ENCODE results near the gene DSC1. TPM values are rescaled to one million over a fixed set of nuclear protein-coding genes. Genes with fewer than 3 reads are reported as not detected.

Gene DSC1
- total and polyA plus RNA-seq, 2 experiments from 2014 or later: not detected

DNA sequence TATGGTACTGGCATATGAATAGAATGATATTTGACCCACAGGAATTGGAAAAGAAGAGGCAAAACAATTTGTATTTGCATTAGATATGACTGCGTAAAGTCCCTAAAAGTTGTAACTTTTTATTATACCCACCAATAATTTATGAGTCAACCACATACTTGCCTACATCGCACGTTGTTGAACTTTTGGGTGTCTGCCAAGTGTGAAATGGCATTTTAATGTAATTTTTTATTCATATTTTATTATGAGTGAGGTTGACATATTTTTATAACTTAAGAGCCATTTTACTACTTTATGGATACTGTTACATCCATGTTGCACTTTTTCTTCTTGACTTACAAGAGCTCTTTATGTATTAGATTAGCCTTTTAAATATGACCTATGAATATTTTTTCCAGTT, 65.0 kb downstream of the DSC1 start:
- Histone ChIP-seq H3K79me2 (replicated peaks; ENCODE audit: insufficient read depth) (peaks cover 62% of the 10 kb centered on the region), H3K4me1 (ENCODE audit: insufficient read depth) (peaks cover 8% of the 10 kb centered on the region), H3K4me2 (no peak overlapping the region), H2AFZ (no peak overlapping the region), H3F3A (replicated peaks; ENCODE audit: low read depth) (no peaks in the 10 kb centered on the region), H4K20me1 (replicated peaks; ENCODE audit: insufficient read depth) (no peaks in the 10 kb centered on the region), H3K27me3 (ENCODE audit: insufficient read depth) (peaks cover 6% of the 10 kb centered on the region; the same call in 1 of the 2 replicates), H3K27ac (ENCODE audit: low read depth) (no peak overlapping the region), H3K9me2 (ENCODE audit: insufficient read depth) (no peaks in the 10 kb centered on the region), H3K36me3 (ENCODE audit: insufficient read depth) (0 out of 2 replicates have a peak, but pooled peaks cover 2% of the 10 kb centered on the region), H3K4me3 (no peak overlapping the region)
- DNase-seq (ENCODE audit: low spot score): no peak
- no peak overlapping the region for H3K27ac Mint-ChIP-seq
- no peak overlapping the region for H3K4me3 Mint-ChIP-seq
- no peak for TF ChIP-seq NANOG (IDR thresholded peaks at IDR 0.05; ENCODE audit: borderline replicate concordance)
- TF ChIP-seq, protein P1, sequence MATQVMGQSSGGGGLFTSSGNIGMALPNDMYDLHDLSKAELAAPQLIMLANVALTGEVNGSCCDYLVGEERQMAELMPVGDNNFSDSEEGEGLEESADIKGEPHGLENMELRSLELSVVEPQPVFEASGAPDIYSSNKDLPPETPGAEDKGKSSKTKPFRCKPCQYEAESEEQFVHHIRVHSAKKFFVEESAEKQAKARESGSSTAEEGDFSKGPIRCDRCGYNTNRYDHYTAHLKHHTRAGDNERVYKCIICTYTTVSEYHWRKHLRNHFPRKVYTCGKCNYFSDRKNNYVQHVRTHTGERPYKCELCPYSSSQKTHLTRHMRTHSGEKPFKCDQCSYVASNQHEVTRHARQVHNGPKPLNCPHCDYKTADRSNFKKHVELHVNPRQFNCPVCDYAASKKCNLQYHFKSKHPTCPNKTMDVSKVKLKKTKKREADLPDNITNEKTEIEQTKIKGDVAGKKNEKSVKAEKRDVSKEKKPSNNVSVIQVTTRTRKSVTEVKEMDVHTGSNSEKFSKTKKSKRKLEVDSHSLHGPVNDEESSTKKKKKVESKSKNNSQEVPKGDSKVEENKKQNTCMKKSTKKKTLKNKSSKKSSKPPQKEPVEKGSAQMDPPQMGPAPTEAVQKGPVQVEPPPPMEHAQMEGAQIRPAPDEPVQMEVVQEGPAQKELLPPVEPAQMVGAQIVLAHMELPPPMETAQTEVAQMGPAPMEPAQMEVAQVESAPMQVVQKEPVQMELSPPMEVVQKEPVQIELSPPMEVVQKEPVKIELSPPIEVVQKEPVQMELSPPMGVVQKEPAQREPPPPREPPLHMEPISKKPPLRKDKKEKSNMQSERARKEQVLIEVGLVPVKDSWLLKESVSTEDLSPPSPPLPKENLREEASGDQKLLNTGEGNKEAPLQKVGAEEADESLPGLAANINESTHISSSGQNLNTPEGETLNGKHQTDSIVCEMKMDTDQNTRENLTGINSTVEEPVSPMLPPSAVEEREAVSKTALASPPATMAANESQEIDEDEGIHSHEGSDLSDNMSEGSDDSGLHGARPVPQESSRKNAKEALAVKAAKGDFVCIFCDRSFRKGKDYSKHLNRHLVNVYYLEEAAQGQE (IDR thresholded peaks at IDR 0.05; ENCODE audit: unreplicated experiment): no peak
- TF ChIP-seq, protein P2, sequence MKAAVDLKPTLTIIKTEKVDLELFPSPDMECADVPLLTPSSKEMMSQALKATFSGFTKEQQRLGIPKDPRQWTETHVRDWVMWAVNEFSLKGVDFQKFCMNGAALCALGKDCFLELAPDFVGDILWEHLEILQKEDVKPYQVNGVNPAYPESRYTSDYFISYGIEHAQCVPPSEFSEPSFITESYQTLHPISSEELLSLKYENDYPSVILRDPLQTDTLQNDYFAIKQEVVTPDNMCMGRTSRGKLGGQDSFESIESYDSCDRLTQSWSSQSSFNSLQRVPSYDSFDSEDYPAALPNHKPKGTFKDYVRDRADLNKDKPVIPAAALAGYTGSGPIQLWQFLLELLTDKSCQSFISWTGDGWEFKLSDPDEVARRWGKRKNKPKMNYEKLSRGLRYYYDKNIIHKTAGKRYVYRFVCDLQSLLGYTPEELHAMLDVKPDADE (IDR thresholded peaks at IDR 0.05): no peak
- no peak for TF ChIP-seq EZH2phosphoT487 (IDR thresholded peaks at IDR 0.05; ENCODE audit: unreplicated experiment)
- TF ChIP-seq, protein P3, sequence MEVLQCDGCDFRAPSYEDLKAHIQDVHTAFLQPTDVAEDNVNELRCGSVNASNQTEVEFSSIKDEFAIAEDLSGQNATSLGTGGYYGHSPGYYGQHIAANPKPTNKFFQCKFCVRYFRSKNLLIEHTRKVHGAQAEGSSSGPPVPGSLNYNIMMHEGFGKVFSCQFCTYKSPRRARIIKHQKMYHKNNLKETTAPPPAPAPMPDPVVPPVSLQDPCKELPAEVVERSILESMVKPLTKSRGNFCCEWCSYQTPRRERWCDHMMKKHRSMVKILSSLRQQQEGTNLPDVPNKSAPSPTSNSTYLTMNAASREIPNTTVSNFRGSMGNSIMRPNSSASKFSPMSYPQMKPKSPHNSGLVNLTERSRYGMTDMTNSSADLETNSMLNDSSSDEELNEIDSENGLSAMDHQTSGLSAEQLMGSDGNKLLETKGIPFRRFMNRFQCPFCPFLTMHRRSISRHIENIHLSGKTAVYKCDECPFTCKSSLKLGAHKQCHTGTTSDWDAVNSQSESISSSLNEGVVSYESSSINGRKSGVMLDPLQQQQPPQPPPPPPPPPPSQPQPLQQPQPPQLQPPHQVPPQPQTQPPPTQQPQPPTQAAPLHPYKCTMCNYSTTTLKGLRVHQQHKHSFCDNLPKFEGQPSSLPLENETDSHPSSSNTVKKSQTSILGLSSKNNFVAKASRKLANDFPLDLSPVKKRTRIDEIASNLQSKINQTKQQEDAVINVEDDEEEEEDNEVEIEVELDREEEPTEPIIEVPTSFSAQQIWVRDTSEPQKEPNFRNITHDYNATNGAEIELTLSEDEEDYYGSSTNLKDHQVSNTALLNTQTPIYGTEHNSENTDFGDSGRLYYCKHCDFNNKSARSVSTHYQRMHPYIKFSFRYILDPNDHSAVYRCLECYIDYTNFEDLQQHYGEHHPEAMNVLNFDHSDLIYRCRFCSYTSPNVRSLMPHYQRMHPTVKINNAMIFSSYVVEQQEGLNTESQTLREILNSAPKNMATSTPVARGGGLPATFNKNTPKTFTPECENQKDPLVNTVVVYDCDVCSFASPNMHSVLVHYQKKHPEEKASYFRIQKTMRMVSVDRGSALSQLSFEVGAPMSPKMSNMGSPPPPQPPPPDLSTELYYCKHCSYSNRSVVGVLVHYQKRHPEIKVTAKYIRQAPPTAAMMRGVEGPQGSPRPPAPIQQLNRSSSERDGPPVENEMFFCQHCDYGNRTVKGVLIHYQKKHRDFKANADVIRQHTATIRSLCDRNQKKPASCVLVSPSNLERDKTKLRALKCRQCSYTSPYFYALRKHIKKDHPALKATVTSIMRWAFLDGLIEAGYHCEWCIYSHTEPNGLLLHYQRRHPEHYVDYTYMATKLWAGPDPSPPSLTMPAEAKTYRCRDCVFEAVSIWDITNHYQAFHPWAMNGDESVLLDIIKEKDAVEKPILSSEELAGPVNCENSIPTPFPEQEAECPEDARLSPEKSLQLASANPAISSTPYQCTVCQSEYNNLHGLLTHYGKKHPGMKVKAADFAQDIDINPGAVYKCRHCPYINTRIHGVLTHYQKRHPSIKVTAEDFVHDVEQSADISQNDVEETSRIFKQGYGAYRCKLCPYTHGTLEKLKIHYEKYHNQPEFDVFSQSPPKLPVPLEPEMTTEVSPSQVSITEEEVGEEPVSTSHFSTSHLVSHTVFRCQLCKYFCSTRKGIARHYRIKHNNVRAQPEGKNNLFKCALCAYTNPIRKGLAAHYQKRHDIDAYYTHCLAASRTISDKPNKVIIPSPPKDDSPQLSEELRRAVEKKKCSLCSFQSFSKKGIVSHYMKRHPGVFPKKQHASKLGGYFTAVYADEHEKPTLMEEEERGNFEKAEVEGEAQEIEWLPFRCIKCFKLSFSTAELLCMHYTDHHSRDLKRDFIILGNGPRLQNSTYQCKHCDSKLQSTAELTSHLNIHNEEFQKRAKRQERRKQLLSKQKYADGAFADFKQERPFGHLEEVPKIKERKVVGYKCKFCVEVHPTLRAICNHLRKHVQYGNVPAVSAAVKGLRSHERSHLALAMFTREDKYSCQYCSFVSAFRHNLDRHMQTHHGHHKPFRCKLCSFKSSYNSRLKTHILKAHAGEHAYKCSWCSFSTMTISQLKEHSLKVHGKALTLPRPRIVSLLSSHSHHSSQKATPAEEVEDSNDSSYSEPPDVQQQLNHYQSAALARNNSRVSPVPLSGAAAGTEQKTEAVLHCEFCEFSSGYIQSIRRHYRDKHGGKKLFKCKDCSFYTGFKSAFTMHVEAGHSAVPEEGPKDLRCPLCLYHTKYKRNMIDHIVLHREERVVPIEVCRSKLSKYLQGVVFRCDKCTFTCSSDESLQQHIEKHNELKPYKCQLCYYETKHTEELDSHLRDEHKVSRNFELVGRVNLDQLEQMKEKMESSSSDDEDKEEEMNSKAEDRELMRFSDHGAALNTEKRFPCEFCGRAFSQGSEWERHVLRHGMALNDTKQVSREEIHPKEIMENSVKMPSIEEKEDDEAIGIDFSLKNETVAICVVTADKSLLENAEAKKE (CRISPR knock-in tag; IDR thresholded peaks at IDR 0.05): no peak
- TF ChIP-seq ZNF331 (CRISPR knock-in tag; IDR thresholded peaks at IDR 0.05; ENCODE audit: low read depth): no peak
- TF ChIP-seq EZH2 (IDR thresholded peaks at IDR 0.05; ENCODE audit: low read depth, unreplicated experiment): no peak
- TF ChIP-seq CREB1 (CRISPR knock-in tag; IDR thresholded peaks at IDR 0.05; ENCODE audit: low read depth): no peak
- TF ChIP-seq, protein P4, sequence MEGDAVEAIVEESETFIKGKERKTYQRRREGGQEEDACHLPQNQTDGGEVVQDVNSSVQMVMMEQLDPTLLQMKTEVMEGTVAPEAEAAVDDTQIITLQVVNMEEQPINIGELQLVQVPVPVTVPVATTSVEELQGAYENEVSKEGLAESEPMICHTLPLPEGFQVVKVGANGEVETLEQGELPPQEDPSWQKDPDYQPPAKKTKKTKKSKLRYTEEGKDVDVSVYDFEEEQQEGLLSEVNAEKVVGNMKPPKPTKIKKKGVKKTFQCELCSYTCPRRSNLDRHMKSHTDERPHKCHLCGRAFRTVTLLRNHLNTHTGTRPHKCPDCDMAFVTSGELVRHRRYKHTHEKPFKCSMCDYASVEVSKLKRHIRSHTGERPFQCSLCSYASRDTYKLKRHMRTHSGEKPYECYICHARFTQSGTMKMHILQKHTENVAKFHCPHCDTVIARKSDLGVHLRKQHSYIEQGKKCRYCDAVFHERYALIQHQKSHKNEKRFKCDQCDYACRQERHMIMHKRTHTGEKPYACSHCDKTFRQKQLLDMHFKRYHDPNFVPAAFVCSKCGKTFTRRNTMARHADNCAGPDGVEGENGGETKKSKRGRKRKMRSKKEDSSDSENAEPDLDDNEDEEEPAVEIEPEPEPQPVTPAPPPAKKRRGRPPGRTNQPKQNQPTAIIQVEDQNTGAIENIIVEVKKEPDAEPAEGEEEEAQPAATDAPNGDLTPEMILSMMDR (conservative IDR thresholded peaks at IDR 0.05; ENCODE audit: low read depth in 2 of 2): no peak
- no peak for TF ChIP-seq JUNB (IDR thresholded peaks at IDR 0.05; ENCODE audit: unreplicated experiment)
- TF ChIP-seq POLR2AphosphoS5 (IDR thresholded peaks at IDR 0.05; ENCODE audit: low read depth): no peak
- peaks cover 6% of the 10 kb centered on the region for H3K36me3 Mint-ChIP-seq (ENCODE audit: low read depth)
- H3K9me3 Mint-ChIP-seq: no peaks in the 10 kb centered on the region; the same call in 2 of the 3 replicates
- peaks cover 25% of the 10 kb centered on the region for H3K4me1 Mint-ChIP-seq
- peaks cover 7% of the 10 kb centered on the region for H3K27me3 Mint-ChIP-seq (ENCODE audit: insufficient read depth, low read depth, poor library complexity)
- ATAC-seq: no peak
